Hepatocyte (in vitro differentiated cells): ENCODE measurements around the gene TAP1.

Experiments
- EZH2phosphoT487 ChIP-seq: fragments of 200-600 bp; sonication (generic); IDR thresholded peaks from one replicate; pipeline ENCODE4 v1.6.1; 2018; ENCODE audit warnings: antibody characterized with exemption, mild to moderate bottlenecking, low read depth, moderate library complexity; ENCODE audit not compliant: unreplicated experiment, severe bottlenecking
- TF ChIP-seq, protein P1 (sequence below): fragments of 200-600 bp; sonication (generic); IDR thresholded peaks from 2 replicates; pipeline ENCODE4 v1.5.1; 2016; ENCODE audit warnings: antibody characterized with exemption, mild to moderate bottlenecking; ENCODE audit not compliant: poor library complexity

DNA sequence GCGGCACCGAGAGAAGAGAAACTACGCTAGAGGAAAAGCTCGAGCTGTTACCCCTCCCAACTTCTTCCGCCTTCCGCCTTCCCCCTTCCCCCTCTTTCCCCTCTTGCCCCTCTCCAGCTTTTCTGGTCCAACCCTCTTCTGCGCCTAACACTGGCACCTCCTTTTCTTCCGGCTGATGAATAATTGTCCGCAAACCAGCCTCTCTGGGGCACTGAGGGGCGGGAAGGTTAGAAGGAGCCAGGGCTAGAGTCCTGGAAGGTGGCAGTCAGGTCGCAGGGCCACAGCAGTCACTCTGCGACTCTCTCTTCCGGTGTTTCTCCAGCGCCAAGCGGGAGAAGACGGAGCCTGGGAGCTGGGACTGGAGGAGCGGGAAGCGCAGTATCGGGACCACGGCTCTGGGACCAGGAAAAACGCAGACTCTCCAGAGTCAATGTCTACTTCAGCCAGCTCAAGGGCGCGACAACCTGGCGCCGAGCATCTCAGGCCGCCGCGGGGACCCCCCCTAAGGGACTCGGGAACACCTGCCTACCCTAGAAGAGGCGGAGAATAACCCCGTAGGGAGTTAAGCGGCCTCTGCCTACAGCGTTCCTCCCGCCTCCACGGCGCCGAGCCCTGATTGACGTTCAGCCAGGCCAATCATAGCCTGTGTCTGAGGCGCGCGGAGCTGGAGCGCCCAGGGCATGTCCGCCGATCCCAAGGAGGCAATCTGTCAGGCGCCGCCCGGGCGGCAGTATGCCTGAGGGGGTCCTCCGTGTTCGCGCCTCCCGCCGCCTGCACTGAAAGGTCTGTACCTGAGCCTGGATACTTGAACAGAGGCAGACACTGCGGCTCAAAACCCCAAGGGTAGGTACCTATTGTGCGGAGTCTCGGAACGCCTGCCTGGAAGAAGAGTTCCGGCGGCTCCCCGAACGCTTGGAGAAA is 40.8 kb upstream of the TAP1 start:
- TF ChIP-seq, protein P1, sequence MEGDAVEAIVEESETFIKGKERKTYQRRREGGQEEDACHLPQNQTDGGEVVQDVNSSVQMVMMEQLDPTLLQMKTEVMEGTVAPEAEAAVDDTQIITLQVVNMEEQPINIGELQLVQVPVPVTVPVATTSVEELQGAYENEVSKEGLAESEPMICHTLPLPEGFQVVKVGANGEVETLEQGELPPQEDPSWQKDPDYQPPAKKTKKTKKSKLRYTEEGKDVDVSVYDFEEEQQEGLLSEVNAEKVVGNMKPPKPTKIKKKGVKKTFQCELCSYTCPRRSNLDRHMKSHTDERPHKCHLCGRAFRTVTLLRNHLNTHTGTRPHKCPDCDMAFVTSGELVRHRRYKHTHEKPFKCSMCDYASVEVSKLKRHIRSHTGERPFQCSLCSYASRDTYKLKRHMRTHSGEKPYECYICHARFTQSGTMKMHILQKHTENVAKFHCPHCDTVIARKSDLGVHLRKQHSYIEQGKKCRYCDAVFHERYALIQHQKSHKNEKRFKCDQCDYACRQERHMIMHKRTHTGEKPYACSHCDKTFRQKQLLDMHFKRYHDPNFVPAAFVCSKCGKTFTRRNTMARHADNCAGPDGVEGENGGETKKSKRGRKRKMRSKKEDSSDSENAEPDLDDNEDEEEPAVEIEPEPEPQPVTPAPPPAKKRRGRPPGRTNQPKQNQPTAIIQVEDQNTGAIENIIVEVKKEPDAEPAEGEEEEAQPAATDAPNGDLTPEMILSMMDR: peak; percentile 18
- no peak for TF ChIP-seq EZH2phosphoT487
